ENCODE results near the gene PRR36.

- no peak for TF ChIP-seq GATA3 (IDR thresholded peaks at IDR 0.05; ENCODE audit: low read depth, low read length)
- TF ChIP-seq GATA2 (IDR thresholded peaks at IDR 0.05; ENCODE audit: low read depth, low read length) = no peak
Measured at GRCh38 chr19:7922836-7923195, 48.6 kb upstream of the PRR36 start.
